ENCODE data around the gene SVIL. TPM values are rescaled to one million over a fixed set of nuclear protein-coding genes. Genes with fewer than 3 reads are reported as not detected.
"Not testable (repeated sequence)": the region's sequence is repeated elsewhere in the genome, so short reads cannot be mapped to it uniquely, and the experiment has no call there.

Gene SVIL
- total and polyA plus RNA-seq, 4 donors: 68.4 to 374 (median 211) TPM

GRCh38 chr10:29586509-29586908, 48.3 kb downstream of the SVIL start:
- intact Hi-C loops (cut with DNase I): loop anchor here in 1 of 2 donors (10.0 kb wide), 1 partner anchor 52 kb away; no protein-coding TSS in a partner anchor
- 89 to 90% methylated on average over 4 of the region's 4 CpGs for WGBS, 2 donors
- Histone ChIP-seq H3K36me3 (ENCODE audit: control insufficient read depth in 1 of 2, insufficient read depth in 2 of 2, low read length in 1 of 2) (no peaks in the 10 kb centered on the region), H3K9me3 (ENCODE audit: control insufficient read depth, low read length) (no peaks in the 10 kb centered on the region), H3K4me3 (ENCODE audit: low read length in 2 of 2) (no peak overlapping the region), H3K27ac (ENCODE audit: low read depth in 1 of 2, low read length in 2 of 2) (peak overlapping the region; percentile 21 to 38), H3K4me1 (ENCODE audit: control insufficient read depth in 1 of 2, insufficient read depth in 2 of 2, low read length in 2 of 2) (peaks cover 2 to 3% of the 10 kb centered on the region in 2 donors), H3K27me3 (ENCODE audit: control insufficient read depth in 1 of 2, insufficient read depth in 2 of 2, low read length in 1 of 2) (no peaks in the 10 kb centered on the region)
- no peak for ATAC-seq (ENCODE audit: low FRiP score)
- DNase-seq: no peak

- peaks cover 2 to 3% of the 10 kb centered on the region in 2 donors for H3K4me1 ChIP-seq (ENCODE audit: control insufficient read depth in 1 of 2, insufficient read depth in 2 of 2, low read length in 2 of 2)
- H3K27ac ChIP-seq (ENCODE audit: low read depth in 1 of 2, low read length in 2 of 2): peak overlapping the region in 1 of 2 donors; percentile 23
- 46 to 47% methylated on average over 18 of the region's 18 CpGs for WGBS, 2 donors
- no peaks in the 10 kb centered on the region for H3K27me3 ChIP-seq (ENCODE audit: control insufficient read depth in 1 of 2, insufficient read depth in 2 of 2, low read length in 1 of 2)
- intact Hi-C loops (cut with DNase I): loop anchor here in 1 of 2 donors (10.0 kb wide), 1 partner anchor 51 kb away; no protein-coding TSS in a partner anchor
- ATAC-seq (ENCODE audit: low FRiP score): no peak
- no peak overlapping the region for H3K4me3 ChIP-seq (ENCODE audit: low read length in 2 of 2)
- no peak for DNase-seq
- no peaks in the 10 kb centered on the region for H3K9me3 ChIP-seq (ENCODE audit: control insufficient read depth, low read length)
- no peaks in the 10 kb centered on the region for H3K36me3 ChIP-seq (ENCODE audit: control insufficient read depth in 1 of 2, insufficient read depth in 2 of 2, low read length in 1 of 2)
Measured at GRCh38 chr10:29585488-29585976, 49.2 kb downstream of the SVIL start.

GRCh38 chr10:29584436-29584835, 50.3 kb downstream of the SVIL start:
- H3K4me3 ChIP-seq (ENCODE audit: low read length in 2 of 2): no peak overlapping the region
- H3K27ac ChIP-seq (ENCODE audit: low read depth in 1 of 2, low read length in 2 of 2): no peak overlapping the region
- H3K27me3 ChIP-seq (ENCODE audit: control insufficient read depth in 1 of 2, insufficient read depth in 2 of 2, low read length in 1 of 2): no peaks in the 10 kb centered on the region
- ATAC-seq (ENCODE audit: low FRiP score) (no peak), DNase-seq (no peak)
- no peaks in the 10 kb centered on the region for H3K9me3 ChIP-seq (ENCODE audit: control insufficient read depth, low read length)
- H3K4me1 ChIP-seq (ENCODE audit: control insufficient read depth in 1 of 2, insufficient read depth in 2 of 2, low read length in 2 of 2): peaks cover 2 to 3% of the 10 kb centered on the region in 2 donors
- 82 to 87% methylated on average over 14 of the region's 14 CpGs for WGBS, 2 donors
- intact Hi-C loops (cut with DNase I): loop anchor here in 1 of 2 donors (10.0 kb wide), 1 partner anchor 50 kb away; no protein-coding TSS in a partner anchor
- no peaks in the 10 kb centered on the region for H3K36me3 ChIP-seq (ENCODE audit: control insufficient read depth in 1 of 2, insufficient read depth in 2 of 2, low read length in 1 of 2)

GRCh38 chr10:29583674-29584073, 51.1 kb downstream of the SVIL start:
- no peak overlapping the region for H3K4me3 ChIP-seq (ENCODE audit: low read length in 2 of 2)
- peaks cover 2 to 3% of the 10 kb centered on the region in 2 donors for H3K4me1 ChIP-seq (ENCODE audit: control insufficient read depth in 1 of 2, insufficient read depth in 2 of 2, low read length in 2 of 2)
- DNase-seq (no peak), ATAC-seq (ENCODE audit: low FRiP score) (no peak)
- H3K36me3 ChIP-seq (ENCODE audit: control insufficient read depth in 1 of 2, insufficient read depth in 2 of 2, low read length in 1 of 2): no peaks in the 10 kb centered on the region
- 69 to 74% methylated on average over 9 of the region's 9 CpGs for WGBS, 2 donors
- H3K9me3 ChIP-seq (ENCODE audit: control insufficient read depth, low read length): no peaks in the 10 kb centered on the region
- intact Hi-C loops (cut with DNase I): loop anchor here in 1 of 2 donors (10.0 kb wide), 1 partner anchor 49 kb away; no protein-coding TSS in a partner anchor
- no peak overlapping the region for H3K27ac ChIP-seq (ENCODE audit: low read depth in 1 of 2, low read length in 2 of 2)
- no peaks in the 10 kb centered on the region for H3K27me3 ChIP-seq (ENCODE audit: control insufficient read depth in 1 of 2, insufficient read depth in 2 of 2, low read length in 1 of 2)

GRCh38 chr10:29582769-29583168, 52.0 kb downstream of the SVIL start:
- not testable (repeated sequence) for H3K27me3 ChIP-seq (ENCODE audit: control insufficient read depth in 1 of 2, insufficient read depth in 2 of 2, low read length in 1 of 2); H3K27ac ChIP-seq (ENCODE audit: low read depth in 1 of 2, low read length in 2 of 2); H3K36me3 ChIP-seq (ENCODE audit: control insufficient read depth in 1 of 2, insufficient read depth in 2 of 2, low read length in 1 of 2); H3K4me1 ChIP-seq (ENCODE audit: control insufficient read depth in 1 of 2, insufficient read depth in 2 of 2, low read length in 2 of 2); DNase-seq; H3K9me3 ChIP-seq (ENCODE audit: control insufficient read depth, low read length); H3K4me3 ChIP-seq (ENCODE audit: low read length in 2 of 2)
- intact Hi-C loops (cut with DNase I): loop anchor here in 1 of 2 donors (10.0 kb wide), 1 partner anchor 48 kb away; no protein-coding TSS in a partner anchor
- WGBS, 2 donors: 30 to 47% methylated on average over 5 of the region's 5 CpGs
- ATAC-seq (ENCODE audit: low FRiP score): peak; percentile 6

DNA sequence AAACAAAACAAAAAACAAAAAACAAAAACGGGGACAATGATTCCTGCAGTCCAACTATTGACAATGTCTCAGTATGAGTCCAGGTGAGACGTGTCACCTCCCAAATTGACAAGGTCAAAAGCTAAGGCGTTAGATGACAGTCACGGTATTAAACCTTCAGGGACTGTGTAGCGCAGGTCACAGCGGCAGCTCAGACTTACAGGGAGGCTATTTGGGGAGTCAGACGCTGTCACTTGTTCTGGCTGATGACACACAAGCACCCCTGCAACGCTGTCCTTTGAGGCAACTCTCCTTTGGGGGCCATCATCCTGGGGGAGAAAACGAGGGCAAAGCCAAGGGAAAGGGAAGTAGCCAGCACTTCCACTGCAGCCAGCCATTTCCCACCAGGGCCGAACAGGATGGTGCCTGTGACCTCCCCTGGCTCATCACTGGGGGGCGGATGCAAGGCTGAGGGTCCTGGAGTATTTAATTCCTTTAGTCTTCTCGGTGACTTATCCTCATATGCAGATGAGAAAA, 55.3 kb downstream of the SVIL start:
- intact Hi-C loops (cut with DNase I): no loop called here
- DNase-seq (no peak), ATAC-seq (ENCODE audit: low FRiP score) (no peak)
- Histone ChIP-seq H3K27ac (ENCODE audit: low read depth in 1 of 2, low read length in 2 of 2) (peak overlapping the region in 1 of 2 donors; percentile 25), H3K9me3 (ENCODE audit: control insufficient read depth, low read length) (no peaks in the 10 kb centered on the region), H3K4me1 (ENCODE audit: control insufficient read depth in 1 of 2, insufficient read depth in 2 of 2, low read length in 2 of 2) (peaks cover 0 to 2% of the 10 kb centered on the region in 2 donors), H3K4me3 (ENCODE audit: low read length in 2 of 2) (no peak overlapping the region), H3K27me3 (ENCODE audit: control insufficient read depth in 1 of 2, insufficient read depth in 2 of 2, low read length in 1 of 2) (no peaks in the 10 kb centered on the region), H3K36me3 (ENCODE audit: control insufficient read depth in 1 of 2, insufficient read depth in 2 of 2, low read length in 1 of 2) (no peaks in the 10 kb centered on the region)
- WGBS, 2 donors: 87 to 89% methylated on average over 12 of the region's 12 CpGs

DNA sequence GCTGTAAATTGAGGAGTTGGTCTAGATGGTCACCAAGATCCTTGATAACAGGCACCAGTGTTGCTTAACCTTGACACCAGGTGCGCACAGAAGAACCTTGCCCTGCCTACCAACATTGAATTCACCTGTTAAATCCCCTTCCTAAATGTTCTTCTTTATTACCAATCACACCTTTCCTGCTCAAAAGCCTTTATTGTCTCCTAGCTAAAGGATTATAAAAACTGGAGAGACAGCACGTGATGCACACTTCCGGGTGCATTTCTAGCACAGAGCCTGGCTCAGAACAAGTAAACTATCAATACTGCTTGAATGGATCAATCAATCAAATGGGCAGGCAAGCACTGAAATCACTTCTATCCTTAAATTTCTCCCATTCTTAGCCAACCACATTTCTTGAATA, 56.3 kb downstream of the SVIL start:
- Histone ChIP-seq H3K4me3 (ENCODE audit: low read length in 2 of 2) (no peak overlapping the region), H3K36me3 (ENCODE audit: control insufficient read depth in 1 of 2, insufficient read depth in 2 of 2, low read length in 1 of 2) (no peaks in the 10 kb centered on the region), H3K9me3 (ENCODE audit: control insufficient read depth, low read length) (no peaks in the 10 kb centered on the region), H3K27ac (ENCODE audit: low read depth in 1 of 2, low read length in 2 of 2) (no peak overlapping the region), H3K4me1 (ENCODE audit: control insufficient read depth in 1 of 2, insufficient read depth in 2 of 2, low read length in 2 of 2) (no peaks in the 10 kb centered on the region), H3K27me3 (ENCODE audit: control insufficient read depth in 1 of 2, insufficient read depth in 2 of 2, low read length in 1 of 2) (no peaks in the 10 kb centered on the region)
- 83 to 96% methylated on average over 3 of the region's 3 CpGs for WGBS, 2 donors
- intact Hi-C loops (cut with DNase I): no loop called here
- ATAC-seq (ENCODE audit: low FRiP score) (no peak), DNase-seq (no peak)

DNA sequence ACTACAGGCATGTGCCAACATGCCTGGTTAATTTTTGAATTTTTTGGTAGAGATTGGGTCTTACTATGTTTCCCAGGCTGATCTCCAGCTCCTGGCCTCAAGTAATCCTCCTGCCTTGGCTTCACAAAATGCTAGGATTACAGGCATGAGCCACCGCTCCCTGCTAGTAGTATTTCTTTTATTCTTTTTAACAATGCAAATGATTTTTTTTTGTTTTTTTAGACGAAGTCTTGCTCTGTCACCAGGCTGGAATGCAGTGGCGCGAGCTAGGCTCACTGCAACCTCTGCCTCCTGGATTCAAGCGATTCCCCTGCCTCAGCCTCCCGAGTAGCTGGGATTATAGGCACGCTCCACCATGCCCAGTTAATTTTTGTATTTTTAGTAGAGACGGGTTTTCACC, 58.1 kb downstream of the SVIL start:
- Histone ChIP-seq H3K4me3 (ENCODE audit: low read length in 2 of 2) (no peak overlapping the region), H3K36me3 (ENCODE audit: control insufficient read depth in 1 of 2, insufficient read depth in 2 of 2, low read length in 1 of 2) (no peaks in the 10 kb centered on the region), H3K4me1 (ENCODE audit: control insufficient read depth in 1 of 2, insufficient read depth in 2 of 2, low read length in 2 of 2) (no peaks in the 10 kb centered on the region), H3K9me3 (ENCODE audit: control insufficient read depth, low read length) (no peaks in the 10 kb centered on the region), H3K27me3 (ENCODE audit: control insufficient read depth in 1 of 2, insufficient read depth in 2 of 2, low read length in 1 of 2) (no peaks in the 10 kb centered on the region), H3K27ac (ENCODE audit: low read depth in 1 of 2, low read length in 2 of 2) (no peak overlapping the region)
- DNase-seq (no peak), ATAC-seq (ENCODE audit: low FRiP score) (no peak)
- WGBS, 2 donors: 75 to 77% methylated on average over 8 of the region's 8 CpGs
- intact Hi-C loops (cut with DNase I): no loop called here

GRCh38 chr10:29575098-29575455, 59.7 kb downstream of the SVIL start:
- WGBS, 2 donors: 94 to 96% methylated on average over 2 of the region's 2 CpGs
- Histone ChIP-seq H3K36me3 (ENCODE audit: control insufficient read depth in 1 of 2, insufficient read depth in 2 of 2, low read length in 1 of 2) (no peaks in the 10 kb centered on the region), H3K4me3 (ENCODE audit: low read length in 2 of 2) (no peak overlapping the region), H3K4me1 (ENCODE audit: control insufficient read depth in 1 of 2, insufficient read depth in 2 of 2, low read length in 2 of 2) (no peaks in the 10 kb centered on the region), H3K27me3 (ENCODE audit: control insufficient read depth in 1 of 2, insufficient read depth in 2 of 2, low read length in 1 of 2) (no peaks in the 10 kb centered on the region), H3K9me3 (ENCODE audit: control insufficient read depth, low read length) (no peaks in the 10 kb centered on the region), H3K27ac (ENCODE audit: low read depth in 1 of 2, low read length in 2 of 2) (no peak overlapping the region)
- no peak for DNase-seq
- intact Hi-C loops (cut with DNase I): no loop called here
- ATAC-seq (ENCODE audit: low FRiP score): no peak
